K562 (cell line): ENCODE results near the gene GALNT18. TPM values are rescaled to one million over a fixed set of nuclear protein-coding genes. Genes with fewer than 3 reads are reported as not detected.

ENCODE experiments used
- ATAC-seq: fragments of 200-7000 bp; cut with Tn5 transposase; 3 replicates; pipeline ENCODE4 v1.9.1; 2020; ENCODE audit warnings: moderate library complexity
- BruUV-seq: library from RNA; stranded (reverse); fragments of 400-500 nt; replicated peaks from 2 replicates; lab custom pipeline; 2021; lab: Mats Ljungman, UMichigan
- CTCF ChIA-PET: fragments of 300-600 bp; formaldehyde crosslinking; extraction: SDS; loops from one replicate; lab custom pipeline; 2021; ENCODE audit warnings: low intra/inter-chr PET ratio; lab: Yijun Ruan, JAX
- POLR2A ChIA-PET: fragments of 300-600, 350-650 bp; sonication (Branson Sonifier 250); formaldehyde crosslinking; extraction: SDS; loops from one replicate; lab custom pipeline; 2021; ENCODE audit warnings: antibody characterized with exemption, inconsistent platforms; lab: Yijun Ruan, JAX
- DNase-seq, 4 experiments: peaks; one replicate each; pipeline versions ENCODE4 v3.0.0 to v3.0.0-alpha.2; 2011 to 2018; ENCODE audit warnings: low spot score in 3 of 4, mixed read lengths in 3 of 4; ENCODE audit errors: extremely low read depth in 1 of 4
- FAIRE-seq: peaks from 2 replicates; lab custom pipeline; 2011; peaks lifted over from hg19 to GRCh38; lab: Jason Lieb, UNC
- H2AFZ ChIP-seq: 2 replicates; pipeline ENCODE4 v1.6.0; 2011; ENCODE audit warnings: low read depth, low read length, control low read depth, inconsistent platforms
- H3K27ac ChIP-seq: fragments of 200-600 bp; 3 replicates; pipeline ENCODE4 v1.8.0; 2011; ENCODE audit warnings: low read depth, mild to moderate bottlenecking, control low read depth, inconsistent platforms, low read length, moderate library complexity, mixed read lengths; ENCODE audit errors: extremely low read depth
- H3K27me3 ChIP-seq, 2 experiments: fragments of 300-600 bp in 1 of 2; 2 replicates in 1 of 2; 3 replicates in 1 of 2; pipeline versions ENCODE4 v1.6.0 to v1.8.0; 2011; ENCODE audit warnings: inconsistent platforms in 2 of 2, low read length in 2 of 2, mild to moderate bottlenecking in 1 of 2, mixed read lengths in 1 of 2, moderate library complexity in 1 of 2; ENCODE audit not compliant: control insufficient read depth in 2 of 2, insufficient read depth in 2 of 2
- H3K36me3 ChIP-seq: fragments of 300-600 bp; 3 replicates; pipeline ENCODE4 v1.8.0; 2011; ENCODE audit warnings: mild to moderate bottlenecking, low read length, inconsistent platforms; ENCODE audit not compliant: control insufficient read depth, insufficient read depth
- H3K4me1 ChIP-seq, 2 experiments: fragments of 200-600 bp in 1 of 2; replicated peaks in 1 of 2; 2 replicates in 1 of 2; 3 replicates in 1 of 2; pipeline versions ENCODE4 v1.5.1 to v1.8.0; 2011; ENCODE audit warnings: inconsistent platforms in 2 of 2, low read length in 2 of 2, mild to moderate bottlenecking in 1 of 2, mixed read lengths in 1 of 2, moderate library complexity in 1 of 2; ENCODE audit not compliant: control insufficient read depth in 2 of 2, insufficient read depth in 2 of 2
- H3K4me2 ChIP-seq: 2 replicates; pipeline ENCODE4 v1.6.1; 2011; ENCODE audit warnings: low read length, control low read depth, inconsistent platforms, mixed read lengths; ENCODE audit not compliant: insufficient read depth
- H3K4me3 ChIP-seq: fragments of 200-600 bp; sonication (generic), shearing (Covaris generic); 2 replicates; pipeline ENCODE4 v1.5.1; 2016; ENCODE audit warnings: control low read depth, inconsistent platforms
- H3K79me2 ChIP-seq: fragments of 200-600 bp; 3 replicates; pipeline ENCODE4 v1.8.0; 2011; ENCODE audit warnings: low read length, inconsistent platforms; ENCODE audit not compliant: control insufficient read depth, insufficient read depth
- H3K9ac ChIP-seq, 2 experiments: 2 replicates each; pipeline versions ENCODE4 v1.6.0 to v1.6.1; 2011; ENCODE audit warnings: low read depth in 2 of 2, low read length in 2 of 2, control low read depth in 1 of 2, inconsistent platforms in 1 of 2, mild to moderate bottlenecking in 1 of 2, mixed read lengths in 1 of 2; ENCODE audit not compliant: insufficient read depth in 1 of 2
- H3K9me1 ChIP-seq: one replicate; pipeline ENCODE4 v1.6.0; 2011; ENCODE audit warnings: inconsistent platforms, mild to moderate bottlenecking, low read length, moderate library complexity; ENCODE audit not compliant: control insufficient read depth, insufficient read depth
- H3K9me3 ChIP-seq: replicated peaks from 2 replicates; pipeline ENCODE4 v1.5.1; 2011; ENCODE audit warnings: low read depth, low read length, inconsistent platforms; ENCODE audit not compliant: control insufficient read depth, insufficient read depth
- H4K20me1 ChIP-seq: replicated peaks from 2 replicates; pipeline ENCODE4 v1.6.1; 2011; ENCODE audit warnings: low read length, inconsistent platforms, mixed read lengths; ENCODE audit not compliant: control insufficient read depth, insufficient read depth
- ARID1B ChIP-seq: fragments of 450-650 bp; IDR thresholded peaks from 2 replicates; pipeline ENCODE4 v1.6.1; 2016; ENCODE audit warnings: antibody characterized with exemption, mild to moderate bottlenecking, inconsistent platforms
- ARNT ChIP-seq, 2 experiments: fragments of 450-650 bp; IDR thresholded peaks; 2 replicates each; pipeline ENCODE4 v1.6.1; 2016; ENCODE audit warnings: mild to moderate bottlenecking in 1 of 2
- CEBPB ChIP-seq: fragments of 450-650 bp; IDR thresholded peaks from 2 replicates; pipeline ENCODE4 v1.6.1; 2016; ENCODE audit warnings: missing genetic modification characterization, missing compliant biosample characterization
- CHD1 ChIP-seq: fragments of 200-600 bp; sonication (generic); IDR thresholded peaks from one replicate; pipeline ENCODE4 v1.6.1; 2012; ENCODE audit warnings: mild to moderate bottlenecking, moderate library complexity, low read length, inconsistent platforms
- EP400 ChIP-seq: fragments of 450-650 bp; IDR thresholded peaks from 2 replicates; pipeline ENCODE4 v1.6.1; 2017; ENCODE audit warnings: antibody characterized with exemption, mild to moderate bottlenecking, moderate library complexity
- FOXJ2 ChIP-seq: fragments of 200-800 bp; sonication (Bioruptor generic); IDR thresholded peaks from 2 replicates; pipeline ENCODE4 v1.6.1; 2016; ENCODE audit warnings: missing genetic modification characterization, missing compliant biosample characterization
- LARP7 ChIP-seq: fragments of 450-650 bp; IDR thresholded peaks from 2 replicates; pipeline ENCODE4 v1.6.1; 2016
- MAZ ChIP-seq, 2 experiments: fragments of 450-650 bp in 1 of 2; sonication (generic) in 1 of 2; formaldehyde crosslinking; IDR thresholded peaks in 1 of 2; conservative IDR thresholded peaks in 1 of 2; 2 replicates each; pipeline versions ENCODE4 v1.4.0 to v1.5.0; 2020; ENCODE audit warnings: mild to moderate bottlenecking in 1 of 2, missing genetic modification reagents in 1 of 2
- MCM2 ChIP-seq: fragments of 450-650 bp; IDR thresholded peaks from 2 replicates; pipeline ENCODE4 v1.6.1; 2017; ENCODE audit warnings: low read depth, mild to moderate bottlenecking
- MCM3 ChIP-seq: fragments of 450-650 bp; IDR thresholded peaks from 2 replicates; pipeline ENCODE4 v1.6.1; 2016
- NFYB ChIP-seq: IDR thresholded peaks from 2 replicates; pipeline ENCODE4 v1.6.1; 2011; ENCODE audit warnings: mild to moderate bottlenecking, moderate library complexity; ENCODE audit not compliant: insufficient read length; ENCODE audit errors: extremely low read depth
- OTX1 ChIP-seq: fragments of 450-650 bp; formaldehyde crosslinking; IDR thresholded peaks from 2 replicates; pipeline ENCODE4 v1.4.0; 2022; ENCODE audit warnings: mild to moderate bottlenecking
- RUNX1 ChIP-seq: sonication (generic); IDR thresholded peaks from 2 replicates; pipeline ENCODE4 v1.6.1; 2016; ENCODE audit warnings: antibody characterized with exemption, low read depth
- TCFL5 ChIP-seq: fragments of 250-450 bp; sonication (Bioruptor Pico); conservative IDR thresholded peaks from 2 replicates; pipeline ENCODE4 v1.6.1; 2021; ENCODE audit warnings: mild to moderate bottlenecking, moderate library complexity, matching md5 sums
- TRIM24 ChIP-seq, 2 experiments: fragments of 450-650 bp; IDR thresholded peaks; 2 replicates each; pipeline ENCODE4 v1.6.1; 2016
- TRIM28 ChIP-seq: fragments of 450-650 bp; IDR thresholded peaks from 2 replicates; pipeline ENCODE4 v1.6.1; 2017
- XRCC3 ChIP-seq: fragments of 450-650 bp; IDR thresholded peaks from 2 replicates; pipeline ENCODE4 v1.6.1; 2017; ENCODE audit warnings: mild to moderate bottlenecking, moderate library complexity
- ZNF311 ChIP-seq: fragments of 250-450 bp; sonication (Bioruptor Pico); IDR thresholded peaks from 2 replicates; pipeline ENCODE4 v1.4.0; 2020; ENCODE audit warnings: mild to moderate bottlenecking, moderate library complexity
- WGBS: fragments of 100-300 bp; shearing (Covaris generic); methylation state at CpG from one replicate; pipeline ENCODE4 v1.1.6; 2016; ENCODE audit warnings: low coverage, mixed read lengths; ENCODE audit not compliant: insufficient coverage; ENCODE audit errors: missing lambda C conversion rate; 5-methylcytosine and 5-hydroxymethylcytosine counted together
- in situ Hi-C: fragments of 300-500 bp; cut with MboI; formaldehyde crosslinking; loops from 4 replicates; pipeline ENCODE4 v1.15.0; 2018; ENCODE audit warnings: inconsistent platforms, mixed read lengths
- intact Hi-C: fragments of 100-400 bp; cut with micrococcal nuclease; formaldehyde crosslinking; loops from 2 replicates; pipeline ENCODE4 v1.14.2; 2022
- polyA plus RNA-seq, 8 experiments: library from polyadenylated mRNA; depleted of rRNA in 4 of 8; stranded (reverse) in 5 of 8; unstranded in 3 of 8; fragments of >200 nt; fragmentation: Nextera tagmentation in 2 of 8; fragmentation: Illumina TruSeq in 1 of 8; extraction: Ambion mirVana in 2 of 8; extraction: Trizol in 1 of 8; gene quantifications; 2 replicates each; pipeline versions ENCODE4 v1.2.1 to v1.2.3, GENCODE V29; 2011 to 2014; ENCODE audit warnings: inconsistent platforms in 1 of 8, missing spikeins in 1 of 8
- total RNA-seq, 7 experiments: library from RNA; depleted of rRNA in 6 of 7; stranded (reverse); fragments of >200 nt in 6 of 7; fragmentation: Illumina TruSeq in 2 of 7; extraction: Trizol in 2 of 7; gene quantifications; 2 replicates each; pipeline versions ENCODE4 v1.2.1 to v1.2.3, GENCODE V29; 2011 to 2021; ENCODE audit warnings: low replicate concordance in 1 of 7
- TF ChIP-seq, protein P1 (sequence below): fragments of 450-650 bp; IDR thresholded peaks from 2 replicates; pipeline ENCODE4 v1.6.1; 2018; ENCODE audit not compliant: partially characterized antibody

The GALNT18 gene
- total and polyA plus RNA-seq, 9 of the 15 experiments (the other 6 are each of a cell fraction or from before 2014, with no cell fraction given) = not detected

DNA sequence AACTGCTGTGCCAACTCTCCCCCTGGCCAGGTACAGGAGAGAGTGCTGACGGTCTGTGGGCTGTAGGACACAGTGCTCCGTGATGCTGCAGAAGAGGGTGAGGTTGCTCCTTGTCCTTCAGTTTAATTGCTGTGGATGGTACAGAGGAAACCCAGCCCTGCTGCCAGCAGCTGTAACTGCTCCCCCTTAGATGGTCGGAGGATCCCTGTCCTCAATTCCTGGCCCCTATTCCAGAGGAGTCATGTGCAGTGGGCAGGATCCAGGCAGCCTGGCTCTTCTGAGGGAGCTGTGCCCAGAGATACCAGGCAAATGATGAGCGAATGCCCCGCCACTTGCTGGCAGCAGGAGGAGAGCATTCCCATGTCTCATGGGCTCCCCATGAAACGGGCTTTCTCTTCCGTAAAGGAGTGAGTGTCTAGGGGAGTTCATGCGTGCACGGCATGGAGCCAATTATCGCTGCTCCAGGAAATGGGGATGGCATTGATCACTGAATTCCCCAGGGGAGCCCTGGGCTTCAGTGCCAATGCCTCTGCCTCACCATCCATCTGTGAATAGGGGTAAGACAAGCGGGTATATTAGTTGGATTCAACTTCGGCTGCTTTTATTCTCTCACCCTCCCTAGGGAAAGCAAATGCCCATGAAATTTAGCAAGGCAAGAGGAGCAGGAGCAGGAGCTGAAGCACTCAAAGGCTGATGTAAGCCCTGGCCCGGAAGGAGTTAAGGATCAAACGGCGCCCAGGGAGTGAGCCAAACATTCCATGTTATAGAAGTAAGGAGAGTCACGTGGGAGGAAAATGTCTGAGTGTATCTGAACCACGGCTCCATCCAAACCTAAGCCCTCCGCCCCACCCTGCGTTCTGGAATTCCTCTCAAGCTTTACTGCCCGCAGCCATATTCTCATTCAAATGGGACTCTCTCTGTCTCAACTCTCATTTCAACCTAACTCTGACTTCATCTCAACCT is 217.8 kb downstream of the GALNT18 start:
- intact Hi-C loops = no loop called here
- Histone ChIP-seq H3K9me3 (no peaks in the 10 kb centered on the region), H3K9ac (no peak overlapping the region), H3K4me2 (no peak overlapping the region), H3K27me3 (peaks cover 23 to 45% of the 10 kb centered on the region in 2 experiments; a peak in 4 of 5 replicates), H3K4me3 (no peak overlapping the region), H3K36me3 (no peaks in the 10 kb centered on the region), H3K27ac (no peak overlapping the region), H4K20me1 (0 out of 2 replicates have a peak, but pooled peaks cover 7% of the 10 kb centered on the region)
- in situ Hi-C loops = no loop called here
- under 1% methylated on average over 20 of the region's 20 CpGs for WGBS
- no peak for ATAC-seq
- no peak for DNase-seq
- POLR2A ChIA-PET = no interaction called here
- no peak for FAIRE-seq
- TF ChIP-seq XRCC3 (no peak), MCM2 (no peak), NFYB (no peak), FOXJ2 (tag) (no peak), MAZ (CRISPR knock-in tag; conservative IDR thresholded peaks at IDR 0.05 in 1 of 2, IDR thresholded peaks at IDR 0.05 in 1 of 2) (no peak), TRIM28 (no peak), LARP7 (no peak), OTX1 (CRISPR knock-in tag) (no peak), CHD1 (no peak), ARNT (IDR thresholded peaks at IDR 0.05) (no peak), MCM3 (no peak), ARID1B (no peak), TCFL5 (CRISPR knock-in tag) (no peak), CEBPB (tag) (no peak), RUNX1 (no peak), ZNF311 (CRISPR knock-in tag) (no peak), EP400 (no peak), TRIM24 (IDR thresholded peaks at IDR 0.05) (no peak)
- TF ChIP-seq, protein P1, sequence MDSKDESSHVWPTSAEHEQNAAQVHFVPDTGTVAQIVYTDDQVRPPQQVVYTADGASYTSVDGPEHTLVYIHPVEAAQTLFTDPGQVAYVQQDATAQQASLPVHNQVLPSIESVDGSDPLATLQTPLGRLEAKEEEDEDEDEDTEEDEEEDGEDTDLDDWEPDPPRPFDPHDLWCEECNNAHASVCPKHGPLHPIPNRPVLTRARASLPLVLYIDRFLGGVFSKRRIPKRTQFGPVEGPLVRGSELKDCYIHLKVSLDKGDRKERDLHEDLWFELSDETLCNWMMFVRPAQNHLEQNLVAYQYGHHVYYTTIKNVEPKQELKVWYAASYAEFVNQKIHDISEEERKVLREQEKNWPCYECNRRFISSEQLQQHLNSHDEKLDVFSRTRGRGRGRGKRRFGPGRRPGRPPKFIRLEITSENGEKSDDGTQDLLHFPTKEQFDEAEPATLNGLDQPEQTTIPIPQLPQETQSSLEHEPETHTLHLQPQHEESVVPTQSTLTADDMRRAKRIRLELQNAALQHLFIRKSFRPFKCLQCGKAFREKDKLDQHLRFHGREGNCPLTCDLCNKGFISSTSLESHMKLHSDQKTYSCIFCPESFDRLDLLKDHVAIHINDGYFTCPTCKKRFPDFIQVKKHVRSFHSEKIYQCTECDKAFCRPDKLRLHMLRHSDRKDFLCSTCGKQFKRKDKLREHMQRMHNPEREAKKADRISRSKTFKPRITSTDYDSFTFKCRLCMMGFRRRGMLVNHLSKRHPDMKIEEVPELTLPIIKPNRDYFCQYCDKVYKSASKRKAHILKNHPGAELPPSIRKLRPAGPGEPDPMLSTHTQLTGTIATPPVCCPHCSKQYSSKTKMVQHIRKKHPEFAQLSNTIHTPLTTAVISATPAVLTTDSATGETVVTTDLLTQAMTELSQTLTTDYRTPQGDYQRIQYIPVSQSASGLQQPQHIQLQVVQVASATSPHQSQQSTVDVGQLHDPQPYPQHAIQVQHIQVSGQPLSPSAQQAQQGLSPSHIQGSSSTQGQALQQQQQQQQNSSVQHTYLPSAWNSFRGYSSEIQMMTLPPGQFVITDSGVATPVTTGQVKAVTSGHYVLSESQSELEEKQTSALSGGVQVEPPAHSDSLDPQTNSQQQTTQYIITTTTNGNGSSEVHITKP = no peak
- TF ChIP-seq, all 486 proteins: peak for 0
- BruUV-seq = no TSS peak
- H3K4me1 ChIP-seq = no peaks in the 10 kb centered on the region
- no peaks in the 10 kb centered on the region for H3K79me2 ChIP-seq
- H2AFZ ChIP-seq = no peak overlapping the region
- H3K9me1 ChIP-seq = no peaks in the 10 kb centered on the region
- CTCF ChIA-PET = no interaction called here
